Activated CD4-positive, alpha-beta T cell treated with anti-CD3 and anti-CD28 coated beads for 24 hours (primary cell): ENCODE results near the gene AK5.

ENCODE experiments used
- DNase-seq, 2 donors: peaks; one replicate each; pipeline ENCODE4 v3.0.0-alpha.2; 2020; ENCODE audit warnings: low read depth in 2 of 2

Gene AK5

DNA sequence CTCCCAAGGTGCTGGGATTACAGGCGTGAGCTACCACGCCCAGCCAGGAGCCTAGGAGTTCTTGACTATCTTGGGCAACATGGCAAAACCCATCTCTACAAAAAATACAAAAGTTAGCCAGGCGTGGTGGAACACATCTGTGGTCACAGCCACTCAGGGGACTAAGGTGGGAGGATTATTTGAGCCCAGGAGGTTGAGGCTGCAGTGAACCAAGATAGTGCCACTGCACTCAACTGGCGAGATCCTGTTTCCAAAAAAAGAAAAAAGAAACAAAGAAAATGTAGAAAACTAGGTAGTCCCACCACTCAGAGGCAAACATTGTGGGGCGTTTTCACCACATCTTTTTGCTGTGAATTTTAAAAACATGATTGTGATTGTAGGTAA is 259.3 kb downstream of the AK5 start:
- DNase-seq, result no peak

DNA sequence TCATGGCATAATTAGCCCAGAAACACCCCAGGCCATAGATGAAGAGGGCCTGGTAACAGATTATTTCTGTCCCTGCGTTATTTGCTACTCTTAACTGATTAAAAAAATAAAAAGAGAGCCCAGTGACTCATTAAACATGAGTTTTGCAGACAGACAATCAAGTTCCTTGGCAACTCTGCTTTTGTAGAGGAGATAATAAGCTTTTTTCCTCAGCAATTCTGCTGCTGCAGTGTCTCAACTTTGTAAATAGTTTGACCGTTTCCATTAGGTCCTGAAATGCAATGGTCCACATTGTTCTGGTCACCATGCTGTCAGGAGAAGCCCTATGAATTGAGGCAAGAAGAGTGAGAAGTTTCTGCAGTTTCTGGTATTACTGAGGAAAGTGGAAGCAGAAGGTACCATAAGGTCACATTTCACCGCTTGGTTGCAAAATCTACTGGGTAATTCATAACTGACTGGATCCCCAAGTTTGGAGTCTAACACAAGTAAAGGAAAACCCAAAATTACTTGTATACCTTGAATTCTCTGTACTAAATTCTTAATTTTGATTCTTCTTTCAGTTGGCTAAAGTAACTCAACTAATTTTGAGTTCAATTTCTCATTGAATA is 261.1 kb downstream of the AK5 start:
- no peak for DNase-seq

DNA sequence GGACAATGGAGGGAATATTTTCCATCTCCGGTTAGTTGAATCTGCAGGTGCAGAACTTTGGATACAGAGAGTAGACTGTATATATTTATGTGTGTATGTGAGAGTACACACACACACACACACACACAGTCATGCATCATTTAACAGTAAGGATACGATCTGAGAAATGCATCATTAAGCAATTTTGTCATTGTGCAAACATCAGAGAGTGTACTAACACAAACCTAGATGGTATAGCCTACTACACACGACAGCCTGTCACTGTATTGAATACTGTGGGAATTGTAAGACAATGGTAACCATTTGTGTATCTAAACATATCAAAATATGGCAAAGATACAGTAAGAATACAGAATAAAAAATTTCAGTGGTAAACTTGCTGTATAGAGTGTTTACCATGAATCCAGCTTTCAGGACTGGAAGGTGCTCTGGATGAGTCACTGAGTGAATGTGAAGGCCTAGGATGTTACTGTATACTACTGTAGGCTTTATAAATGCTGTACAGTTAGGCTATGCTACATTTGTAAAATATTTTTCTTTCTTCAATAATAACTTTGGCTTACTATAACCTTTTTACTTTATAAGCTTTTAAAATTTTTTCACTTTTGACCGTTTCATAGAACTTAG is 262.1 kb downstream of the AK5 start:
- DNase-seq, result no peak

DNA sequence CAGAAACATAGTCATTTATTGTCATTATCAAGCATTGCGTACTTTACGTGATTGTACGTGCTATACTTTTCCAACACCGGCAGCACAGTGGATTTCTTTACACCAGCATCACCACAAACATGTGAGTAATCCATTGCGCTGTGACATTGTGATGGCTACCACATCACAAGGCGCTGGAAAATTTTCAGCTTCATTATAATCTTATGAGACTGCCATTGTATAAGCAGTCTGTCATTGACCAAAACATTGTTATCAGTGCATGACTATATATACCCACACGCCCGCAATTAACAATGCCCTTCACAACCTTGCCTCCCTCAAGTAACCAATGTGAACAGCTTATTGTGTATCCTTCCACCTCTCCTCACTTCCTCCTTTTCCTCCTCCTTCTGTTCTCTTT is 263.0 kb downstream of the AK5 start:
- no peak for DNase-seq

DNA sequence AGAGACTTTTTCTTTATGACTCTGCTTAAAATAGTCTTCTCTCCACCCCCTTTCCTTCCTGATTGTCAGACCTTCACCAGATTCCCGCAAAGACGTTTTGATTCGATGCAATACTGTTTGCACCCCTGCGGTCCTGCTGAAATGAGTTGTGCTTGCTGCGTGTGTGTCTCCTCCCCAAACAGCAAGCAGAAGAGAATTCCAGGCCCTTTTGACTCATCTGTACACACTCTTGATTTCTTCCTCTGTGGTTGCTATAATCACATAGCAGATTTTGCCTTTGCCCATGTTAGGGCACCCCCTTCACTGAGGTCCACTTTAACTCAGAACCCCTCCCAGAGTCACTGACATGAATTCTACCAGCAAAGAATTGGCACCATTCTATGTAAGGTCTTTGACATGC is 264.2 kb downstream of the AK5 start:
- no peak for DNase-seq

DNA sequence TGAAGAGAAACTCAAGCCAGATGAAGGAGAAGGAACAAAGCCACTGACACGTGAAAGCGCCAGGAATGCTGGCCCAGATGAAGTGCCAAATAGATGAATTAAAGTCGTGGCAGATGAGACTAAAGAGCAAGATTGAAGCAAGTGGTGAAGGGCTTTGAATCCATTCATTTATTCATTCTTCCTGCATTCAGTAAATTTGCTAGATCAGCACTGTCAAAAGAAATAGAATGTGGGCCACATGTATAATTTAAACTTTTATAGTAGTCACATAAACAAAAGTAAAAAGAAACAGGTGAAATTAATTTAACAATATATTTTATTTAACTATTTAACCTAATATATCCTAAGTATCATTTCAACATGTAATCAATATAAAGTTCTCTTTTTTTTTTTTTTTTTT is 265.1 kb downstream of the AK5 start:
- no peak for DNase-seq

DNA sequence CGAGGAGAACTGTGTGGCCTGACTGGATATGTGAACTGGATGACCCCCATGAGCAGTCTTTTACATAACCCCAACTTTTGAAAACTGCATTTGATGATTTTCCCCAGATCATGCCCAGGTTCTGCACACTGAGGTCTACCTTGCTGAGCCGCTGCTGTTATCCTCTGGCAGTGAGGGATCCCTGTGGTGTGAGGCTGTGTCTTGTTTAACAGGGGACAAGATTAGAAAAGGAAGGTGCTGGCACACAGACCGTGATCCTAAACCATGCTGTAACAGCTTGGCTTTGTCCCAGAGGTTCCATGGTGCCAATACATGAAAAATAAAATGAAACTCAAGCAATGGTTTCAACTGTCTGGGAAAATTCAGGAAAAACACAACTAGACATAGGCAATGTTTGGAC is 266.5 kb downstream of the AK5 start:
- DNase-seq, result no peak

DNA sequence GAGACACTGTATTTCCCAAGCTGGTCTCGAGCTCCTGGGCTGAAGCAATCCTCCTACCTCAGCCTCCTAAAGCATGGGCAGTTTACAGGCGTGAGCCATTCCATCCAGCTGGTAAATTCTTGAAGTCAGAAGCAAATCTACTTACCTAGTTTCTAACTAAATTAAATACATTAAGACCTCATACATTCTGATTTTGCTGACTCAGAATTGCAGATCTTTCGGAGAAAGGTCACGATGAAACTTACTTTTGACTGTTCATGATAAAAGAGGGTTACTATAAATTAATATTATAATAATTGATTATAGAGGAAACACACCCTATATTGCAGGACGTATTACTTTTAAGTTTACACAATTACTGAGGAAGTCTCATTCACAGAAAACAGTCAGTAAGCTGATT is 268.3 kb downstream of the AK5 start:
- DNase-seq, result no peak

DNA sequence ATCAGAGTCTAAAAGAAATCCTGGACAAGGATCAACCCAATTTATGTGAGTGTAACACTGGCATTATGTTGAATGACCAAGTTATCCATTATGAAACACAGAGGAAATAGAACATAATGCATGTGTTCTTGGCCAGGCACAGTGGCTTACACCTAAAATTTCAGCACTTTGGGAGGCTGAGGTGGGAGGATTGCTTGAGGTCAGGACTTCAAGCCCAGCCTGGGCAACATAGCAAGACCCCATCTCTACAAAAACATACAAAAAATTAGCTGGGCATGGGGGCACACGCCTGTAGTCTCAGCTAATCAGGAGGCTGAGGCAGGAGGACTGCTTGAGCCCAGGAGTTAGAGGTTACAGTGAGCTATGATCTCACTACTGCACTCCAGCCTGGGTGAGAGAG is 270.8 kb downstream of the AK5 start:
- DNase-seq, result no peak

DNA sequence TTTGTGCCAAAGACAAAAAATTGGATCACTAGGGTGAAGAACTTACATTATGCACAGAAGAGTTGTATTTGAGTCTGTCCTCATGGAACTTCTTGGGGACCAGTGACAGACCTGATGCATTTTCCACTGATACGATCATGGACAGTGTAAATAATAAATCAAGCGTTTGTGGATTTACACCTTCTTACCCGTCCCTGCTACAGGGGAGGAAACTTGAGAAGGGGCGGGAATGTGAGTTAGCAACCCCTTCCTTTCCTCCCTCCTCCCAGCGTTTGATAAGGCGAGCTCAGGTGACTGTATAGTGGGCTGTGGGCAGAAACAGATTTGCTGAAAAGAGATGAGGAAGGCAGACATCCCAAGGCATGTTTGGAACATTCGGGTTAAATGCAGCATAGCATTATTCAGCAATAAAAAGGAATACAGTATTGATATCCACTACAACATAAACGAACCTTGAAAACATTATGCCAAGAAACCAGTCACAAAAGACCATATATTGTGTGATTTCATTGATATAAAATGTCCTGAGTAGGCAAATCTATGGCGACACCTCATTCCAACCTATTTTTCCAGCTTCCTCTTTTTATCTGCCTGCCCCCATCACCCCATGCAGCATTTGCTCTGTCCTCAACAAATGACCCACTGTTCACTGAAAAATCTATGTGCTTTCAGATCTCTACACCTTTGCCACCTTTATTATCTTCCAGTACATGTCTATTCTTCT is 271.9 kb downstream of the AK5 start:
- no peak for DNase-seq

DNA sequence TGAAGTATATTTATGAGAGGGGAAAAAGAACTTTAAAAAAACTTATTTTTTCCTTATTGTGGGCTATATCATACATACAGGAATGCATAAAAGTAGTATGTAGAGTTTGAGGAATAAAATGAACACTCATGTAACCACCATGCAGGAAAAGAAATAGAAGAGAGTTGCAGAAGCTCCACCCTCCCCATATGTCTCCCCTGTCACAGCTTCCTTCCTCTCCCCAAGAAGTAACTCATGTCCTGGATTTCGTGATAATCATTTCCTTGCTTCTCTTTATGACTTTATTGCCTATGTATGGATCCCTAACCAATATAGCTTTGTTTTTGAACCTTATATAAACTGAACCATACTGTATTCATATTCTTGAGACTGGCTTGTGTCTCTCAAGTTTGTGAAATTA is 274.2 kb downstream of the AK5 start:
- DNase-seq, result no peak

DNA sequence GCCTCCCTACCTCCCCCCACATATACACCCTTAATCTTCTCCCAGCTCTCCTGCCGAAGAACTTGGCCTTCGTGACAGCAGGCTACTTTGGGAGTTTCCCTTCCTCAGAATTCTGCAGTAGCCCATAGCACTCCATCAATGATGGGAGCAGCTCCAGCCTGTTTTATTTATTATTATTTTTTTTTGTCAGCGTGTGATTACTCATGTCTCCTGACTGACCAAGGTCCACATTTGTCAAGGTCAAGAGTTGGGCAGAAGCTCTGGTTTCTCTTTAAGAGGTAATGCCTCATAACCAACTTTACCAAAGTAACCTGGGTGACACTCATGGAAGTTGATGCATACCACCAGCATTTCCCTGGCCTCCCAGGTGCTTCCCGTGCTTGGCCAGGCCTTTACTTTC is 275.2 kb downstream of the AK5 start:
- DNase-seq, result no peak

DNA sequence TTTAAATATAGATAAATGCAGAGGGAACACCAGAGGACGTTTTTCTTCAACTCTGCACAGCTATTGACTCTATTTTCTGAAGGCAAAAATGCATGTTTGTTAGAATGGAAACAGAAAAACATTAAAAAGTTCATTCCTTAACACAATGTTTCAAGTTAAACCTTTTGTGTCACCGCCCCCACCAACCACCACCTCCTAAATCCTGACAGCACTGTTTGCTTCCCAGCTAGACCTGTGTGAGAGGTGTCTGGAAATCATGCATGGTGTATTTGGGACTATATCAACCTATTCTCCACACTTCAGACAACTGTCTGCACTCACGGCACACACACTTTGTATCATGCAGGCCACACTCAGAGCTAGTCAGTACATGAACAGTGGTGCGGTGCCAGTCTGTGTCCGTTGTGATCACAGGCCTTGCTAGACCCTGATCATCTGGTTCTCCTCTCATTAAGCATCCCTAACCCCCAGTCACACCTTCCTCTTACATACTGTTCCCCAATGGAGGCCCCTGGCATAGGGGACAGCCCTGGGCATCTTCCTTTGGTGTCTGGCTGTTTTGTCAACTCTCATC is 276.9 kb downstream of the AK5 start:
- DNase-seq, result no peak

DNA sequence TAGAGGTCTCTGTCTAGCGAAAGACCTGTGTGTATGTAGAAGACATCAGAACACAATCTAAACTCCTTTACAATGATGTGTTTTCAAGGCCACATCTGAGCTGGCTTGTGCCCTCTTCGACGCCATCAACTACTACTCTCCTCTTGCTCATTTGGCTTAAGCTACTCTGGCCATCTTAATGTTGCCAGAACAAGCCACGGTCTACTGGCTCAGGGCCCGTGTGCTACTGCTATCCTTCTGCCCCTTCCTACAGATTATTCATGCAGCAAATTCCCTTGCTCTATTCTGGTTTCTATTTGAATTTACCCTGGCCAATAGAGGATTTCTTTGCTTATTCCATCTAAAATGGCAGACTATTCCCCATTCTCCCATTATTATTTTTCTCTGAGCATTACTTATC is 278.9 kb downstream of the AK5 start:
- DNase-seq, result no peak

DNA sequence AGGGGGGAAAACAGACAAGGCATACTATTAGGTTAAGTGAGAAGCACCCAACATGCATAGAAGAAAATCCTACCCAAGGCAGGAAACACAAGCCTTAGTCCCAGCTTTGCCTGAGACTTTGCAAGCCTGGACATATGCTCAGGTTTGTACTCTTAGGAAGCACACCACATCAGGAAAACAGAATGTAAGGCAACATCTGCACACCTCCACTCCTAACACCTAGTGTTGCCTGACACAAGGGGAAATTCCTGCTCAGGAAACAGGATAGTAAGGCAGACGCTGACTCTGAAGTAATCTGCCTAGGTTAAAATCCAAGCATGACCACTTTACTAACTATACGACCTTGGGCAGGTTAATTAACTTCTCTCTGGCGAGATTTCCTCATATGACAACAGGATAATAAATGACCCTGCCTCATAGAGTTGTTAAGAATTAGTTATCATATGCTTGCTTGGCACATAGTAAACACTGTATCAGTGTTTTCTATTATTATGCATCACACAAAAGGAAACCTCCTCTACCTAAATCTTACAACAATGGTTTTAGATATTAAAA is 280.9 kb downstream of the AK5 start:
- no peak for DNase-seq

DNA sequence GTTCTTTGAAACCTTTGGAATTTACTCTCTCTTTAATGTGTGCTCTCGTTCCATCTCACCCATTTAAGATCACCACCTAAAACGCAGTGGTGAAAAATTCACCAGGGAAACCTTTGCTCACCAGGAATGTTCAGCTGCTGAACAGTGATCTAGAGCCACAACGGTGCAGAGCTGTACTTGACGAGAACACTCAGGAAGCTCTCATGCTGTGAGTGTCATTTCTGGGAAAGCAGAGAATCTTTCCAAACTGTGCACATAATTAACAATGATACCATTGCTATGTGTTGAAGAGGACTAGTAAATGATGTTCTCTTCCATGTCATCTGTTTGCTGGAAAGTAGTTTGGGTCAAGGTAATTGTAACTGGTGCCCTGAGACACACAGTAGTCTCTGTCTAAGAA is 283.5 kb downstream of the AK5 start:
- DNase-seq, result no peak

DNA sequence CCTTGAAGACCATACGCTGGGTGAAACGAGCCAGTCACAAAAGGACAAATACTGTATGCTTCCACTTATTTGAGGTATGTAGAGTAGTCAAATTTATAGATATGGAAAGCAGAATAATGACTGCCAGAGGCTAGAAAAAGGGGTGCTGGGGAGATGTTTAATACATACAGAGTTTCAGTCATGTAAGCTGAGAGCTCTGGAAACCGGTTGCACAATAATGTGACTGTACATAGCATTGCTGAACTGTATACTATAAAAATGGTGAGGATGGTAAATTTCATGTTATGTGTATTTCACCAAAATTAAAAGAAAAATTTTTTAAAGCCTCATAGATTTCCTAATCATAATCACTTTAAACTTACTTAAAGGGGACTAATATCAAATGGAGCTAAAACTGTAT is 289.8 kb downstream of the AK5 start:
- DNase-seq, result no peak

DNA sequence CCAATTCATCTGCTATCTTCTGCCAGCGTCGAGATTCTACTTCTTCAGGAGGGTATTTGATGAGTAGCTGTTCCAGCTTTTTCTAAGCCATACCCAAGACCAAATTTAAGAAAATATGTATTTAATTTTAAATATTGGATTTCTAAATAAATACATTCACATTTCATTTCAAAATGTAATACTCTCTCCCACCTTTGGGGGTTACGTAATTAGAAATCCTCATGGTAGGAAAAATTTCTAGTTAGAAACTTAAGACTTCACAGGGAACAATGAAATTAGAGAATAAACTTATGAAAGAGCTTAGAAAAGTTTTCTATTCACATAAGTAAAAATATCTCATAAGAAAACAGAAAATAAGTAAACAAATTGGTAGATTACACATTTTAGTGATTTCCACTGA is 297.7 kb downstream of the AK5 start:
- no peak for DNase-seq

DNA sequence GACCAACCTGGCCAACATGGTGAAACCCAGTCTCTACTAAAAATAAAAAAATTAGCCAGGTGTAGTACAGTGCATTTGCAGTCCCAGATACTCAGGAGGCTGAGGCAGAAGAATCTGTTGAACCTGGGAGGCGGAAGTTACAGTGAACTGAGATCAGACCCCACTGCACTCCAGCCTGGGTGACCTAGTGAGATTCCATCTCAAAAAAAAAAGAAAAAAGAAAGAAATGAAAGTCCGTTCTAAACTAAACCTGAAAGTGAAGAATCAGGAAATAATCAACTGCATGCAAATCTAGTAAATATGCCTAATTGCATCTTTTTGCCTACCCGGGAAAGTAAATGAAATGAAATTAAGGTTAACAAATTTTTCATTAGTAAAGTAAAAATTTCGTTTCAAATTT is 301.1 kb downstream of the AK5 start:
- DNase-seq, result no peak

DNA sequence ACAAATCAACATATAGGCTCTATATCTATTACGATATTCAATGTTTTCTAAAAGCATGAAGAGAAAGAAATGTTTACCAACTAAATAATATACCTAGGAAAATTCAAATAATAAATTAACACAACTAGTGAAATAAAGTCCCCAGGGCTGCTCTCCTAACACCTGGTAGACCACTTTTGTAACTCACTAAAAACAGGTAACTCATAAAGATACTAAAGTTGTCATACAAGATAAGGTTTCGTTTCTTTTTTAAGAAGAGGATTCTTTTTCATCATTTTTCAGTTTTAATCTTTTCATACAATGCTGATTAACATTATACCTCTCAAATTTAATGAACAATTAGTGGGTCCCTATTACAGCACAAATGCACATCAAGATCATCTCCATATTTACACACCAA is 301.7 kb downstream of the AK5 start:
- DNase-seq, result no peak

DNA sequence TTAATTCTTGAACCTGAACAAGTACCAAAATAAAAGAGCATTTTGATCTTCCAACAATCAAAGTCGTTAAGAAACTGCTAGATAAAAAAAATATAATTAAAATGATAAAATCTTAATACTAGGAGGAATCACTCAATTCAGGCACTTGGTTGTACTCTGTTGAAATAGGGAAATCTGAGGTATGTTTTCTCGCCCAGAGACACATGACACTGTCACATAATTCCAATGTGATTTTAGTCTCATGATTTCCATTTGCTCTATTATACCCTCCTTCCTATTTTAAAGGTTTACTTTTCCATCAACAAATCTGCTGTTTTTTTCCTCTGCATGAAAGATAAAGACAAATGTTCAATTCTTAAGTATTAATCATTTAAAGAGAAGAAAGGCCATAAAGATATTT is 303.1 kb downstream of the AK5 start:
- no peak for DNase-seq

DNA sequence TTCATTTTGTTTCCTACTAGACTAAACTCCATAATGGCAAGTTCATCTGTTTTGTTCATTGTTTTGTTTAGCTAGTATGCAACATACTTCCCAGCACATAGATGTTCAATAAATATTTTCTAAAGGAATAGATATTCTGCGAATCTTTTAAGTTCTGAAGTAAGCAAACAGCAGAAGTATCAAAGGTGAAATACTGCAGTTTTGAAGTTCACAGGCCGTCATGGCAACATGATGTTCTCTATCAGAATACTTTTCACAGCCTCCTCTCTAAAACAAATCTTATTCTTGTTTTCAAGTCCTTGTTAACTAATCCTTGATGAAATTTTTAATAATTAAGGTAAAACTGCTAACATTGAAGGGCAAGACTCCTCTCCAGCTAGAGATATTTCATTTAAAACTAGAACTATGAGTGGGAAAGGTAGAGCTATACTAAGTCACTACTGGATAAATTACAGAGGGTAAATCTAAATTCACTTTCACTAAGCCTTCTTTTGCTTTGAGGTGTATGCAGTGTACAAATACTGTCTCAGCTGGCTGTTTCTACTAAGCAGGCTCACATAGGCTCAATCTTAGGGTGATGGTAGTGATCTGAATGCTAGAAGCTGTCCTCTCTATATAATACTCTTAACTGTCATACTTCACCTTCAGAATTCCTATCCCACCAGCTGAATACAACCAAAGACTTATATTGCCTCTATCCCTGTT is 303.9 kb downstream of the AK5 start:
- DNase-seq, result no peak
